Transverse colon (tissue), 4 donors: ENCODE results near the gene MSMO1. TPM values are rescaled to one million over a fixed set of nuclear protein-coding genes. Genes with fewer than 3 reads are reported as not detected.

Source experiments
- DNase-seq: peaks from one replicate; pipeline ENCODE4 v3.0.0-alpha.2; 2019
- H3K27ac ChIP-seq, 4 donors: fragments of 200-600 bp; sonication (generic); 2 replicates each; pipeline ENCODE4 v1.5.1; 2016 to 2018; ENCODE audit warnings: inconsistent platforms in 4 of 4
- H3K27me3 ChIP-seq: fragments of 200-600 bp; sonication (generic); 2 replicates; pipeline ENCODE4 v1.5.1; 2017; ENCODE audit warnings: inconsistent platforms
- H3K36me3 ChIP-seq, 4 donors: fragments of 200-600 bp; sonication (generic); 2 replicates each; pipeline ENCODE4 v1.5.1; 2017 to 2019; ENCODE audit warnings: inconsistent platforms in 4 of 4
- H3K4me1 ChIP-seq, 4 donors: fragments of 200-600 bp; sonication (generic); 2 replicates each; pipeline ENCODE4 v1.5.1; 2017 to 2020; ENCODE audit warnings: inconsistent platforms in 4 of 4
- H3K4me3 ChIP-seq, 4 donors: fragments of 200-600 bp; sonication (generic); 1 replicate in 1 of 4; 2 replicates in 3 of 4; pipeline versions ENCODE4 v1.5.1 to v1.6.1; 2017 to 2019; ENCODE audit warnings: inconsistent platforms in 4 of 4
- H3K9me3 ChIP-seq, 2 donors: fragments of 200-600 bp; sonication (generic); 2 replicates each; pipeline ENCODE4 v1.5.1; 2017 to 2019; ENCODE audit warnings: inconsistent platforms in 2 of 2
- CTCF ChIP-seq, 5 experiments: fragments of 200-600 bp in 3 of 5; fragments of 450-650 bp in 2 of 5; sonication (generic) in 3 of 5; IDR thresholded peaks; 1 replicate in 2 of 5; 2 replicates in 3 of 5; pipeline ENCODE4 v1.5.1; 2016 to 2017; ENCODE audit warnings: antibody characterized with exemption in 5 of 5, inconsistent platforms in 3 of 5, mild to moderate bottlenecking in 2 of 5, moderate library complexity in 1 of 5
- EP300 ChIP-seq: sonication (generic); formaldehyde crosslinking; IDR thresholded peaks from one replicate; pipeline ENCODE4 v1.6.1; 2017; ENCODE audit warnings: antibody characterized with exemption, low read depth
- POLR2A ChIP-seq: fragments of 450-650 bp; IDR thresholded peaks from one replicate; pipeline ENCODE4 v1.6.1; 2016; ENCODE audit warnings: antibody characterized with exemption, mild to moderate bottlenecking, moderate library complexity
- POLR2AphosphoS5 ChIP-seq, 3 donors: sonication (generic); formaldehyde crosslinking; IDR thresholded peaks; one replicate each; pipeline ENCODE4 v1.6.1; 2016; ENCODE audit warnings: antibody characterized with exemption in 3 of 3
- WGBS, 2 donors: methylation state at CpG; one replicate each; pipeline ENCODE4 v1.1.5; 2018; ENCODE audit warnings: low coverage in 1 of 2; 5-methylcytosine and 5-hydroxymethylcytosine counted together
- in situ Hi-C, 4 donors: fragments of 200-750 bp; cut with MboI; loops; one replicate each; pipeline versions ENCODE4 v1.15.0 to v1.15.1; 2017; ENCODE audit warnings: low sequenced_read_pairs in 3 of 4, low pct_ligation_motif_present in 1 of 4, low pct_unique_long_range_greater_than_20kb in 1 of 4
- intact Hi-C: fragments of 100-400 bp; cut with DNase I; formaldehyde crosslinking; loops from one replicate; pipeline ENCODE4 v1.15.1; 2023; ENCODE audit warnings: low total_unique reads
- total RNA-seq, 4 donors: library from RNA; depleted of rRNA; stranded (reverse); fragments of >200 nt; gene quantifications; one replicate each; pipeline ENCODE4 v1.1.0, GENCODE V29; 2016

Gene MSMO1
- total RNA-seq, 4 donors from 2014 or later: 30.3 to 58.0 (median 36.5) TPM

- H3K36me3 ChIP-seq: no peaks in the 10 kb centered on the region
- H3K4me3 ChIP-seq: no peak overlapping the region
- H3K4me1 ChIP-seq: peaks cover 0 to 3% (median 0%) of the 10 kb centered on the region in 4 donors
- DNase-seq: no peak
- no peak overlapping the region for H3K27ac ChIP-seq
- no peak for TF ChIP-seq POLR2AphosphoS5 (IDR thresholded peaks at IDR 0.05)
- TF ChIP-seq EP300: no peak
- TF ChIP-seq CTCF (IDR thresholded peaks at IDR 0.05): no peak
- TF ChIP-seq POLR2A: no peak
- in situ Hi-C loops (no loop called here), intact Hi-C loops (no loop called here)
- H3K27me3 ChIP-seq: no peaks in the 10 kb centered on the region
- H3K9me3 ChIP-seq: no peaks in the 10 kb centered on the region
Measured at GRCh38 chr4:165288639-165289422, 38.6 kb upstream of the MSMO1 start.

GRCh38 chr4:165289423-165289785, 38.1 kb upstream of the MSMO1 start:
- intact Hi-C loops: no loop called here
- no peak overlapping the region for H3K4me3 ChIP-seq
- H3K9me3 ChIP-seq: no peaks in the 10 kb centered on the region
- in situ Hi-C loops: no loop called here
- H3K27me3 ChIP-seq: no peaks in the 10 kb centered on the region
- H3K36me3 ChIP-seq: no peaks in the 10 kb centered on the region
- H3K27ac ChIP-seq: no peak overlapping the region
- DNase-seq: no peak
- TF ChIP-seq POLR2A (no peak), CTCF (IDR thresholded peaks at IDR 0.05) (no peak), EP300 (no peak), POLR2AphosphoS5 (IDR thresholded peaks at IDR 0.05) (no peak)
- peaks cover 0 to 3% (median 0%) of the 10 kb centered on the region in 4 donors for H3K4me1 ChIP-seq

DNA sequence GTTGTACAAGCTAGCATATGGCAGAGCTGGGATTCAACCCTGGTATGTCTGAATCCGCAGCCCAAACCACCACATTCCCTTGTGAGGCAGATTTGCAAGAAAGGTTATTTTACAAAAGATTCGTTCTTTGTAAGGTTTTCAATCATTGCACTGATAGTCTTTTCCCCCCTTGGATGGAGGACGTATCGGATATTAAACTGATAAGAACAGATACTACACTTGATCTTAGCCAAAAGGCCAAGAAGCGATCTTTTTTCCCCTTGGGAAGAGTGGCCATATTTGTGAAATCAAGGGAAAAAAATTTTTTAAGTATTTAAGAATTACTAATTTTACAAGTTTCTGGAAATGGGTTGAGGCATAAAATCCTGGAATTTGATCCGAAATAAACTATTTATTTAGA, 34.4 kb upstream of the MSMO1 start:
- H3K27ac ChIP-seq: no peak overlapping the region
- WGBS, 2 donors: 95% methylated on average over 6 of the region's 6 CpGs
- intact Hi-C loops (no loop called here), in situ Hi-C loops (no loop called here)
- no peaks in the 10 kb centered on the region for H3K27me3 ChIP-seq
- no peak overlapping the region for H3K4me3 ChIP-seq
- no peaks in the 10 kb centered on the region for H3K9me3 ChIP-seq
- no peaks in the 10 kb centered on the region for H3K36me3 ChIP-seq
- peaks cover 0 to 3% (median 0%) of the 10 kb centered on the region in 4 donors for H3K4me1 ChIP-seq
- TF ChIP-seq EP300 (no peak), POLR2AphosphoS5 (IDR thresholded peaks at IDR 0.05) (no peak), CTCF (IDR thresholded peaks at IDR 0.05) (no peak), POLR2A (no peak)
- DNase-seq: no peak

GRCh38 chr4:165293927-165294649, 33.4 kb upstream of the MSMO1 start:
- no peak for DNase-seq
- Histone ChIP-seq H3K36me3 (no peaks in the 10 kb centered on the region), H3K27me3 (no peaks in the 10 kb centered on the region), H3K4me1 (no peaks in the 10 kb centered on the region), H3K4me3 (no peak overlapping the region), H3K9me3 (no peaks in the 10 kb centered on the region), H3K27ac (no peak overlapping the region)
- TF ChIP-seq CTCF (IDR thresholded peaks at IDR 0.05) (no peak), POLR2AphosphoS5 (IDR thresholded peaks at IDR 0.05) (no peak), POLR2A (no peak), EP300 (no peak)
- intact Hi-C loops (no loop called here), in situ Hi-C loops (no loop called here)
- 71 to 92% methylated on average over 2 of the region's 2 CpGs for WGBS, 2 donors
